WTC11 (cell line): ENCODE results near the gene BGN. TPM values are rescaled to one million over a fixed set of nuclear protein-coding genes. Genes with fewer than 3 reads are reported as not detected.

Experiments
- ATAC-seq: fragments of 200-7000 bp; cut with Tn5 transposase; 2 replicates; pipeline ENCODE4 v1.10.0; 2021; ENCODE audit warnings: mild to moderate bottlenecking, moderate library complexity
- CTCF ChIA-PET: fragments of 300-600 bp; sonication (Branson Sonifier 250); formaldehyde crosslinking; loops from one replicate; lab custom pipeline; 2021; ENCODE audit warnings: antibody characterized with exemption; lab: Charles Lee
- POLR2A ChIA-PET: fragments of 350-600 bp; sonication (Branson Sonifier 250); formaldehyde crosslinking; loops from one replicate; lab custom pipeline; 2021; ENCODE audit warnings: antibody characterized with exemption; lab: Charles Lee
- DNase-seq: peaks from one replicate; pipeline ENCODE4 v3.0.0; 2021; ENCODE audit warnings: low spot score
- H3K27ac Mint-ChIP-seq: 2 replicates; pipeline ENCODE4 v1.8.0; 2021; ENCODE audit warnings: mixed read lengths
- H3K27me3 Mint-ChIP-seq: 2 replicates; pipeline ENCODE4 v1.8.0; 2021; ENCODE audit warnings: low read depth, mild to moderate bottlenecking, moderate library complexity, mixed read lengths
- H3K36me3 Mint-ChIP-seq: 2 replicates; pipeline ENCODE4 v1.8.0; 2021; ENCODE audit warnings: mixed read lengths
- H3K4me1 Mint-ChIP-seq: 2 replicates; pipeline ENCODE4 v1.8.0; 2022; ENCODE audit warnings: mixed read lengths
- H3K4me3 Mint-ChIP-seq: 2 replicates; pipeline ENCODE4 v1.8.0; 2021; ENCODE audit warnings: mild to moderate bottlenecking, moderate library complexity, mixed read lengths
- H3K9me3 Mint-ChIP-seq: 2 replicates; pipeline ENCODE4 v1.8.0; 2021; ENCODE audit warnings: mixed read lengths
- ARID4B ChIP-seq: sonication (generic); formaldehyde crosslinking; IDR thresholded peaks from 2 replicates; pipeline ENCODE4 v1.8.0; 2023; ENCODE audit warnings: missing genetic modification reagents, mild to moderate bottlenecking, borderline replicate concordance
- ATF1 ChIP-seq: sonication (generic); formaldehyde crosslinking; IDR thresholded peaks from 2 replicates; pipeline ENCODE4 v1.8.1; 2023; ENCODE audit warnings: mild to moderate bottlenecking, moderate library complexity, missing genetic modification reagents
- E2F5 ChIP-seq: sonication (generic); formaldehyde crosslinking; IDR thresholded peaks from 2 replicates; pipeline ENCODE4 v1.8.1; 2022; ENCODE audit warnings: mild to moderate bottlenecking, moderate library complexity, missing genetic modification reagents
- EMX1 ChIP-seq: fragments of 250-450 bp; sonication (Bioruptor Pico); IDR thresholded peaks from 2 replicates; pipeline ENCODE4 v1.8.0; 2021; ENCODE audit warnings: mild to moderate bottlenecking
- FOXJ3 ChIP-seq: sonication (generic); formaldehyde crosslinking; IDR thresholded peaks from 2 replicates; pipeline ENCODE4 v1.9.0; 2021; ENCODE audit warnings: missing genetic modification reagents, mild to moderate bottlenecking, borderline replicate concordance
- GABPB1 ChIP-seq: sonication (generic); formaldehyde crosslinking; IDR thresholded peaks from 2 replicates; pipeline ENCODE4 v1.8.1; 2023; ENCODE audit warnings: mild to moderate bottlenecking, missing genetic modification reagents
- GRHL2 ChIP-seq: fragments of 250-450 bp; sonication (Bioruptor Pico); IDR thresholded peaks from 2 replicates; pipeline ENCODE4 v1.8.0; 2022; ENCODE audit warnings: mild to moderate bottlenecking, moderate library complexity; ENCODE audit not compliant: insufficient replicate concordance, severe bottlenecking
- NFYB ChIP-seq: sonication (generic); formaldehyde crosslinking; conservative IDR thresholded peaks from 2 replicates; pipeline ENCODE4 v1.8.0; 2022; ENCODE audit warnings: low read depth, missing genetic modification reagents
- OVOL2 ChIP-seq: fragments of 250-450 bp; sonication (Bioruptor Pico); IDR thresholded peaks from 2 replicates; pipeline ENCODE4 v1.9.0; 2021; ENCODE audit warnings: mild to moderate bottlenecking, borderline replicate concordance
- PREB ChIP-seq: sonication (generic); formaldehyde crosslinking; IDR thresholded peaks from 2 replicates; pipeline ENCODE4 v1.8.1; 2022; ENCODE audit warnings: mild to moderate bottlenecking, missing genetic modification reagents, moderate library complexity, borderline replicate concordance
- ZMAT4 ChIP-seq: fragments of 250-450 bp; sonication (Bioruptor Pico); IDR thresholded peaks from 2 replicates; pipeline ENCODE4 v1.9.0; 2021; ENCODE audit warnings: mild to moderate bottlenecking
- ZNF416 ChIP-seq: fragments of 250-450 bp; sonication (Bioruptor Pico); IDR thresholded peaks from 2 replicates; pipeline ENCODE4 v1.9.0; 2021; ENCODE audit warnings: mild to moderate bottlenecking, inconsistent platforms
- ZNF425 ChIP-seq: fragments of 250-450 bp; sonication (Bioruptor Pico); conservative IDR thresholded peaks from 2 replicates; pipeline ENCODE4 v1.9.0; 2021; ENCODE audit warnings: mild to moderate bottlenecking
- ZNF532 ChIP-seq: fragments of 250-450 bp; sonication (Bioruptor Pico); IDR thresholded peaks from 2 replicates; pipeline ENCODE4 v1.9.0; 2021; ENCODE audit warnings: mild to moderate bottlenecking, borderline replicate concordance
- total RNA-seq: library from RNA; stranded (reverse); gene quantifications from 3 replicates; pipeline ENCODE4 v1.2.3, GENCODE V29; 2021

BGN gene
- total RNA-seq, 1 experiment from 2014 or later: 1.8 TPM

GRCh38 chrX:153449368-153450113 lies 45.2 kb upstream of the BGN start:
- no peak for TF ChIP-seq ZNF425 (CRISPR knock-in tag)
- no peak for TF ChIP-seq FOXJ3 (CRISPR knock-in tag)
- TF ChIP-seq PREB (CRISPR knock-in tag): no peak
- TF ChIP-seq ARID4B: no peak
- TF ChIP-seq OVOL2 (CRISPR knock-in tag): no peak
- TF ChIP-seq NFYB (CRISPR knock-in tag): no peak
- no peak for TF ChIP-seq ATF1 (CRISPR knock-in tag)
- TF ChIP-seq ZMAT4 (CRISPR knock-in tag): no peak
- no peak for TF ChIP-seq ZNF416 (CRISPR knock-in tag)
- no peak for TF ChIP-seq EMX1 (CRISPR knock-in tag)
- TF ChIP-seq GABPB1 (CRISPR knock-in tag): no peak
- TF ChIP-seq GRHL2 (CRISPR knock-in tag): no peak
- TF ChIP-seq ZNF532 (CRISPR knock-in tag): no peak
- no peak for TF ChIP-seq E2F5
- ATAC-seq (no peak), DNase-seq (no peak)
- no peaks in the 10 kb centered on the region for H3K9me3 Mint-ChIP-seq
- no peaks in the 10 kb centered on the region for H3K27me3 Mint-ChIP-seq
- H3K27ac Mint-ChIP-seq: no peak overlapping the region
- peaks cover 3% of the 10 kb centered on the region; the same call in 1 of the 2 replicates for H3K36me3 Mint-ChIP-seq
- H3K4me1 Mint-ChIP-seq: no peaks in the 10 kb centered on the region
- POLR2A ChIA-PET: no interaction called here
- no peak overlapping the region for H3K4me3 Mint-ChIP-seq
- CTCF ChIA-PET: interaction anchor here (0.8 to 1.0 kb wide), 2 partner anchors 12 to 45 kb away, joined by 3 to 4 read pairs; partner anchors contain the start of gene BGN
